Gastroesophageal sphincter (tissue), 3 donors: ENCODE results near the gene ADAMTS17.

Experiments used
- CTCF ChIP-seq, 4 experiments: fragments of 200-600 bp in 2 of 4; fragments of 450-650 bp in 2 of 4; sonication (generic) in 1 of 4; IDR thresholded peaks; one replicate each; pipeline ENCODE4 v1.5.1; 2017 to 2019; ENCODE audit warnings: antibody characterized with exemption in 4 of 4, mild to moderate bottlenecking in 2 of 4, moderate library complexity in 2 of 4
- EP300 ChIP-seq: sonication (generic); formaldehyde crosslinking; IDR thresholded peaks from one replicate; pipeline ENCODE4 v1.6.1; 2017; ENCODE audit warnings: antibody characterized with exemption, mild to moderate bottlenecking
- POLR2A ChIP-seq, 2 donors: fragments of 450-650 bp; IDR thresholded peaks; one replicate each; pipeline ENCODE4 v1.6.1; 2017; ENCODE audit warnings: antibody characterized with exemption in 2 of 2, mild to moderate bottlenecking in 2 of 2, moderate library complexity in 1 of 2
- POLR2AphosphoS5 ChIP-seq: sonication (generic); formaldehyde crosslinking; IDR thresholded peaks from one replicate; pipeline ENCODE4 v1.6.1; 2017; ENCODE audit warnings: antibody characterized with exemption

DNA sequence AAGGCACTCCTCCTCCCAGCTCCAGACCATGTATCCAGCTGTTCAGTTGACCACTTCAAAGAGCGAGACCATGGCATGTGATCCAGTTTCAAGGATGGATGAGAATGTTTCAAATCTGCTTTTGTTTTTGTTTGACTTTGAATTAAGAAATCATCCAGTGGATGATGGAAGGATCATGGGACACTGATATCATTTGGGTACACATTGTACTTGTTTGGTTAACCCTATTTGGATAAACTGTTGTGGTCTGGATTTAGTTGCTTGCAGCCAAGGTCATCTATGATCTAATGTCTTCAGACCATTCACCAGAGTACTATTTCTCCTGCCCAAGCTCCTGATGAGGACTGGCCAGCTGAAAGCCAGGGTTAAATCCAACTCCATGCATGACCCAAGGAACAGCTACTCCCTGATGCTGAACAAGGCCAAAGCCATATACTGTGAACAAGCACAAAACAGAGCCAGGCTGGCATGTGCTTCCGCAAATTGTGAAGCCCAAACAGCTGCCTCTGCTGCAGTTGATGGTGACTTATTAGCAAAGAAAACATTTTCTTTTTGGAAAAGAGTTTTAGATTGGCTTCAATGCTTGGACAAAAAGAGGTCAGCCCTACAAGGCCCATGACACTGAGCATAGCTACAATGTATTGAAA lies 5.2 kb upstream of the ADAMTS17 start:
- TF ChIP-seq CTCF (IDR thresholded peaks at IDR 0.05) (no peak), EP300 (no peak), POLR2A (IDR thresholded peaks at IDR 0.05) (no peak), POLR2AphosphoS5 (no peak)
